K562 (cell line): ENCODE results near the gene FAM174C. TPM values are rescaled to one million over a fixed set of nuclear protein-coding genes. Genes with fewer than 3 reads are reported as not detected.

Experiments used
- BHLHE40 ChIP-seq: IDR thresholded peaks from 2 replicates; pipeline ENCODE4 v1.6.1; 2011; ENCODE audit warnings: low read length, improper control_type of control experiment
- ESRRA ChIP-seq: fragments of 450-650 bp; IDR thresholded peaks from 2 replicates; pipeline ENCODE4 v1.6.1; 2014; ENCODE audit warnings: low read depth, mild to moderate bottlenecking, moderate library complexity, borderline replicate concordance
- ESRRB ChIP-seq: fragments of 250-450 bp; sonication (Bioruptor Pico); IDR thresholded peaks from 2 replicates; pipeline ENCODE4 v1.5.0; 2020; ENCODE audit warnings: mild to moderate bottlenecking, moderate library complexity, borderline replicate concordance
- FOXP1 ChIP-seq: sonication (generic); formaldehyde crosslinking; IDR thresholded peaks from 2 replicates; pipeline ENCODE4 v1.8.0; 2022; ENCODE audit warnings: mild to moderate bottlenecking, missing genetic modification reagents
- GTF2F1 ChIP-seq: IDR thresholded peaks from 2 replicates; pipeline ENCODE4 v1.6.1; 2011; ENCODE audit warnings: low read depth, low read length, improper control_type of control experiment
- KDM5B ChIP-seq: fragments of 200-600 bp; sonication (generic); IDR thresholded peaks from 2 replicates; pipeline ENCODE4 v1.6.1; 2012; ENCODE audit warnings: low read depth, mild to moderate bottlenecking, moderate library complexity, low read length, control low read depth, inconsistent platforms; ENCODE audit not compliant: insufficient replicate concordance
- MCM7 ChIP-seq, 2 experiments: fragments of 450-650 bp; IDR thresholded peaks; 2 replicates each; pipeline ENCODE4 v1.6.1; 2016 to 2018
- POLR3G ChIP-seq: IDR thresholded peaks from 2 replicates; pipeline ENCODE4 v1.6.1; 2011; ENCODE audit not compliant: insufficient read length, insufficient replicate concordance; ENCODE audit errors: extremely low read depth
- RBFOX2 ChIP-seq: fragments of 200-400 bp; formaldehyde crosslinking; IDR thresholded peaks from 2 replicates; pipeline ENCODE4 v1.6.1; 2017; ENCODE audit warnings: low read depth, mild to moderate bottlenecking, low read length, moderate library complexity
- RCOR1 ChIP-seq, 2 experiments: IDR thresholded peaks; 2 replicates each; pipeline ENCODE4 v1.6.1; 2012; ENCODE audit warnings: low read depth in 2 of 2, low read length in 2 of 2, borderline replicate concordance in 1 of 2, improper control_type of control experiment in 1 of 2
- RUNX1 ChIP-seq: sonication (generic); IDR thresholded peaks from 2 replicates; pipeline ENCODE4 v1.6.1; 2016; ENCODE audit warnings: antibody characterized with exemption, low read depth
- STAT5A ChIP-seq: IDR thresholded peaks from 2 replicates; pipeline ENCODE4 v1.6.1; 2012; ENCODE audit warnings: low read length, inconsistent platforms, borderline replicate concordance
- ZBED1 ChIP-seq: IDR thresholded peaks from 2 replicates; pipeline ENCODE4 v1.6.1; 2014
- ZFX ChIP-seq: sonication (generic); formaldehyde crosslinking; IDR thresholded peaks from 2 replicates; pipeline ENCODE4 v1.8.0; 2022; ENCODE audit warnings: mild to moderate bottlenecking, missing genetic modification reagents, moderate library complexity
- ZNF354B ChIP-seq: fragments of 250-450 bp; sonication (Bioruptor Pico); IDR thresholded peaks from 2 replicates; pipeline ENCODE4 v1.4.0; 2020
- ZNF445 ChIP-seq: fragments of 250-450 bp; sonication (Bioruptor Pico); IDR thresholded peaks from 2 replicates; pipeline ENCODE4 v1.4.0; 2020; ENCODE audit warnings: low read depth, mild to moderate bottlenecking, moderate library complexity
- polyA plus RNA-seq, 8 experiments: library from polyadenylated mRNA; depleted of rRNA in 4 of 8; stranded (reverse) in 5 of 8; unstranded in 3 of 8; fragments of >200 nt; fragmentation: Nextera tagmentation in 2 of 8; fragmentation: Illumina TruSeq in 1 of 8; extraction: Ambion mirVana in 2 of 8; extraction: Trizol in 1 of 8; gene quantifications; 2 replicates each; pipeline versions ENCODE4 v1.2.1 to v1.2.3, GENCODE V29; 2011 to 2014; ENCODE audit warnings: inconsistent platforms in 1 of 8, missing spikeins in 1 of 8
- total RNA-seq, 7 experiments: library from RNA; depleted of rRNA in 6 of 7; stranded (reverse); fragments of >200 nt in 6 of 7; fragmentation: Illumina TruSeq in 2 of 7; extraction: Trizol in 2 of 7; gene quantifications; 2 replicates each; pipeline versions ENCODE4 v1.2.1 to v1.2.3, GENCODE V29; 2011 to 2021; ENCODE audit warnings: low replicate concordance in 1 of 7
- TF ChIP-seq, protein P1 (sequence below): conservative IDR thresholded peaks from 2 replicates; pipeline ENCODE4 v1.6.1; 2011; ENCODE audit warnings: low read depth, mild to moderate bottlenecking, low read length; ENCODE audit not compliant: control insufficient read depth
- TF ChIP-seq, protein P2 (sequence below): fragments of 450-650 bp; formaldehyde crosslinking; IDR thresholded peaks from 2 replicates; pipeline ENCODE4 v1.4.0; 2022; ENCODE audit warnings: missing genetic modification characterization
- TF ChIP-seq, protein P3 (sequence below): fragments of 250-450 bp; sonication (Bioruptor Pico); IDR thresholded peaks from 2 replicates; pipeline ENCODE4 v1.8.0; 2022; ENCODE audit warnings: moderate library complexity, mild to moderate bottlenecking, inconsistent platforms
- TF ChIP-seq, protein P4 (sequence below): fragments of 150-350 bp; IDR thresholded peaks from 2 replicates; pipeline ENCODE4 v1.6.1; 2014; ENCODE audit warnings: low read depth, mild to moderate bottlenecking, low read length, borderline replicate concordance
- TF ChIP-seq, protein P5 (sequence below): sonication (generic); formaldehyde crosslinking; IDR thresholded peaks from 2 replicates; pipeline ENCODE4 v1.9.0; 2022; ENCODE audit warnings: mild to moderate bottlenecking, missing genetic modification reagents

The FAM174C gene
- total and polyA plus RNA-seq, 9 of the 15 experiments (the other 6 are each of a cell fraction or from before 2014, with no cell fraction given): 0.66 to 89.6 (median 20.3) TPM

DNA sequence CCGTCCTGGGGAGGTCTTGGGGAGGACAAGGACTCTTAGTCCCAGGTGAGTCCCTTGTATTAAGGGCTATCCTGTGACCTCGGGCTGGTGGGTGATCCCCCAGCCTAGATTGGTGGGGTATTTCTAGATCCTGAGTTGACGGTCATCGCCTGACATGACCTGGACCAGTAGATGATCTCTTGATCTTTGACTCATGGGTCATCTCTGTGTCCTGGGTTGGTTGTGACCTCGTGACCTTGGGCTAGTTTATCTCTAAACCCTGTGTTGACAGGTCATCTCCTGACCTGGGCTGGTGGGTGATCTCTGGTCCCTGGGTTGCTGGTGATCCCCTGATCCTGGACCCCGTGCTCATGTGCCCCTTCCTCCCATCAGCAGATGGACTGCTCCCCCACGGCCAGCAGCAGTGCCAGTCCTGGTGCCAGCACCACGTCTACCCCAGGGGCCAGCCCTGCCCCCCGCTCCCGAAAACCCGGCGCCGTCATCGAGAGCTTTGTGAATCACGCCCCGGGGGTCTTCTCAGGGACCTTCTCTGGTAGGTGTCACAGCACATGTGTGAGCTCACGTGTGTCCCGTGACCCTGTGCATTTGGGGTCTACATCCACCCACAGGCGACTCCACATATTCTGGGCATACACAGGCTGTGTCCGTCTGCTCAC is 20.7 kb upstream of the FAM174C start (continued):
- TF ChIP-seq RCOR1 (IDR thresholded peaks at IDR 0.05; ENCODE audit: borderline replicate concordance in 1 of 2, low read depth in 2 of 2, low read length in 2 of 2) (no peak), FOXP1 (CRISPR knock-in tag) (no peak), RUNX1 (no peak), STAT5A (no peak), RBFOX2 (no peak), ESRRB (CRISPR knock-in tag) (no peak), MCM7 (IDR thresholded peaks at IDR 0.05) (no peak), GTF2F1 (no peak), ZNF445 (CRISPR knock-in tag) (no peak), ESRRA (peak; percentile 84), ZNF354B (CRISPR knock-in tag) (no peak), KDM5B (no peak), ZFX (CRISPR knock-in tag) (no peak), ZBED1 (0 out of 2 replicates have a peak, but pooled peaks have one; percentile 27), POLR3G (no peak), BHLHE40 (no peak)
- TF ChIP-seq, protein P1, sequence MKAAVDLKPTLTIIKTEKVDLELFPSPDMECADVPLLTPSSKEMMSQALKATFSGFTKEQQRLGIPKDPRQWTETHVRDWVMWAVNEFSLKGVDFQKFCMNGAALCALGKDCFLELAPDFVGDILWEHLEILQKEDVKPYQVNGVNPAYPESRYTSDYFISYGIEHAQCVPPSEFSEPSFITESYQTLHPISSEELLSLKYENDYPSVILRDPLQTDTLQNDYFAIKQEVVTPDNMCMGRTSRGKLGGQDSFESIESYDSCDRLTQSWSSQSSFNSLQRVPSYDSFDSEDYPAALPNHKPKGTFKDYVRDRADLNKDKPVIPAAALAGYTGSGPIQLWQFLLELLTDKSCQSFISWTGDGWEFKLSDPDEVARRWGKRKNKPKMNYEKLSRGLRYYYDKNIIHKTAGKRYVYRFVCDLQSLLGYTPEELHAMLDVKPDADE: no peak
- TF ChIP-seq, protein P2, sequence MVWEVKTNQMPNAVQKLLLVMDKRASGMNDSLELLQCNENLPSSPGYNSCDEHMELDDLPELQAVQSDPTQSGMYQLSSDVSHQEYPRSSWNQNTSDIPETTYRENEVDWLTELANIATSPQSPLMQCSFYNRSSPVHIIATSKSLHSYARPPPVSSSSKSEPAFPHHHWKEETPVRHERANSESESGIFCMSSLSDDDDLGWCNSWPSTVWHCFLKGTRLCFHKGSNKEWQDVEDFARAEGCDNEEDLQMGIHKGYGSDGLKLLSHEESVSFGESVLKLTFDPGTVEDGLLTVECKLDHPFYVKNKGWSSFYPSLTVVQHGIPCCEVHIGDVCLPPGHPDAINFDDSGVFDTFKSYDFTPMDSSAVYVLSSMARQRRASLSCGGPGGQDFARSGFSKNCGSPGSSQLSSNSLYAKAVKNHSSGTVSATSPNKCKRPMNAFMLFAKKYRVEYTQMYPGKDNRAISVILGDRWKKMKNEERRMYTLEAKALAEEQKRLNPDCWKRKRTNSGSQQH (CRISPR knock-in tag): no peak
- TF ChIP-seq, protein P3, sequence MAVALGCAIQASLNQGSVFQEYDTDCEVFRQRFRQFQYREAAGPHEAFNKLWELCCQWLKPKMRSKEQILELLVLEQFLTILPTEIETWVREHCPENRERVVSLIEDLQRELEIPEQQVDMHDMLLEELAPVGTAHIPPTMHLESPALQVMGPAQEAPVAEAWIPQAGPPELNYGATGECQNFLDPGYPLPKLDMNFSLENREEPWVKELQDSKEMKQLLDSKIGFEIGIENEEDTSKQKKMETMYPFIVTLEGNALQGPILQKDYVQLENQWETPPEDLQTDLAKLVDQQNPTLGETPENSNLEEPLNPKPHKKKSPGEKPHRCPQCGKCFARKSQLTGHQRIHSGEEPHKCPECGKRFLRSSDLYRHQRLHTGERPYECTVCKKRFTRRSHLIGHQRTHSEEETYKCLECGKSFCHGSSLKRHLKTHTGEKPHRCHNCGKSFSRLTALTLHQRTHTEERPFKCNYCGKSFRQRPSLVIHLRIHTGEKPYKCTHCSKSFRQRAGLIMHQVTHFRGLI (CRISPR knock-in tag): no peak
- TF ChIP-seq, protein P4, sequence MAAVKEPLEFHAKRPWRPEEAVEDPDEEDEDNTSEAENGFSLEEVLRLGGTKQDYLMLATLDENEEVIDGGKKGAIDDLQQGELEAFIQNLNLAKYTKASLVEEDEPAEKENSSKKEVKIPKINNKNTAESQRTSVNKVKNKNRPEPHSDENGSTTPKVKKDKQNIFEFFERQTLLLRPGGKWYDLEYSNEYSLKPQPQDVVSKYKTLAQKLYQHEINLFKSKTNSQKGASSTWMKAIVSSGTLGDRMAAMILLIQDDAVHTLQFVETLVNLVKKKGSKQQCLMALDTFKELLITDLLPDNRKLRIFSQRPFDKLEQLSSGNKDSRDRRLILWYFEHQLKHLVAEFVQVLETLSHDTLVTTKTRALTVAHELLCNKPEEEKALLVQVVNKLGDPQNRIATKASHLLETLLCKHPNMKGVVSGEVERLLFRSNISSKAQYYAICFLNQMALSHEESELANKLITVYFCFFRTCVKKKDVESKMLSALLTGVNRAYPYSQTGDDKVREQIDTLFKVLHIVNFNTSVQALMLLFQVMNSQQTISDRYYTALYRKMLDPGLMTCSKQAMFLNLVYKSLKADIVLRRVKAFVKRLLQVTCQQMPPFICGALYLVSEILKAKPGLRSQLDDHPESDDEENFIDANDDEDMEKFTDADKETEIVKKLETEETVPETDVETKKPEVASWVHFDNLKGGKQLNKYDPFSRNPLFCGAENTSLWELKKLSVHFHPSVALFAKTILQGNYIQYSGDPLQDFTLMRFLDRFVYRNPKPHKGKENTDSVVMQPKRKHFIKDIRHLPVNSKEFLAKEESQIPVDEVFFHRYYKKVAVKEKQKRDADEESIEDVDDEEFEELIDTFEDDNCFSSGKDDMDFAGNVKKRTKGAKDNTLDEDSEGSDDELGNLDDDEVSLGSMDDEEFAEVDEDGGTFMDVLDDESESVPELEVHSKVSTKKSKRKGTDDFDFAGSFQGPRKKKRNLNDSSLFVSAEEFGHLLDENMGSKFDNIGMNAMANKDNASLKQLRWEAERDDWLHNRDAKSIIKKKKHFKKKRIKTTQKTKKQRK: no peak
- TF ChIP-seq, protein P5, sequence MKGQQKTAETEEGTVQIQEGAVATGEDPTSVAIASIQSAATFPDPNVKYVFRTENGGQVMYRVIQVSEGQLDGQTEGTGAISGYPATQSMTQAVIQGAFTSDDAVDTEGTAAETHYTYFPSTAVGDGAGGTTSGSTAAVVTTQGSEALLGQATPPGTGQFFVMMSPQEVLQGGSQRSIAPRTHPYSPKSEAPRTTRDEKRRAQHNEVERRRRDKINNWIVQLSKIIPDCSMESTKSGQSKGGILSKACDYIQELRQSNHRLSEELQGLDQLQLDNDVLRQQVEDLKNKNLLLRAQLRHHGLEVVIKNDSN (CRISPR knock-in tag): 0 out of 2 replicates have a peak, but pooled peaks have one; percentile 19
